Activated naive CD8-positive, alpha-beta T cell treated with anti-CD3 and anti-CD28 coated beads for 36 hours (primary cell): Measurements from ENCODE around the gene SLC11A1. TPM values are rescaled to one million over a fixed set of nuclear protein-coding genes. Genes with fewer than 3 reads are reported as not detected.

Experiments used
- total RNA-seq, 2 experiments: library from RNA; stranded (reverse); gene quantifications; one replicate each; pipeline ENCODE4 v1.2.3, GENCODE V29; 2021

SLC11A1 gene
- total RNA-seq, 2 experiments from 2014 or later: 0.08 TPM

Other genes starting within 250 kb of the SLC11A1 start
- gene CXCR1, start 215.3 kb upstream of the SLC11A1 start, total RNA-seq: not detected
- gene ARPC2, start 165.1 kb upstream of the SLC11A1 start, total RNA-seq: 100 to 1,000 TPM; 562 to 566 TPM
- gene GPBAR1, start 121.3 kb upstream of the SLC11A1 start, total RNA-seq: under 1 TPM; 0.24 to 0.58 TPM
- 10 to 100 TPM; 94.6 to 97.7 TPM for gene AAMP, start 112.1 kb upstream of the SLC11A1 start, total RNA-seq
- 10 to 100 TPM; 23.6 to 25.1 TPM for gene PNKD, start 111.8 kb upstream of the SLC11A1 start, total RNA-seq
- 10 to 100 TPM; 47.5 to 52.2 TPM for gene TMBIM1, start 89.8 kb upstream of the SLC11A1 start, total RNA-seq
- not detected for gene CATIP, start 25.4 kb upstream of the SLC11A1 start, total RNA-seq
- gene CTDSP1, start 17.6 kb downstream of the SLC11A1 start, total RNA-seq: 10 to 100 TPM; 67.8 to 73.5 TPM
- gene VIL1, start 36.9 kb downstream of the SLC11A1 start, total RNA-seq: not detected
- 10 to 100 TPM; 29.7 to 31.2 TPM for gene USP37, start 186.1 kb downstream of the SLC11A1 start, total RNA-seq
- 100 to 1,000 TPM; 129 to 131 TPM for gene CNOT9, start 186.6 kb downstream of the SLC11A1 start, total RNA-seq
- gene PLCD4, start 225.6 kb downstream of the SLC11A1 start, total RNA-seq: under 1 TPM in 1 of 2 experiments, not detected in 1; 0.22 TPM